ENCODE data around the gene CNPY4. TPM values are rescaled to one million over a fixed set of nuclear protein-coding genes. Genes with fewer than 3 reads are reported as not detected.

Gene CNPY4
- total RNA-seq, 1 donor from 2014 or later = 19.3 TPM

GRCh38 chr7:100081535-100082102 lies 37.8 kb upstream of the CNPY4 start, which contains the start of gene ZNF3:
Gene ZNF3 (minus strand): TSS chr7:100081723. CDS start chr7:100077357, 4,366 bp downstream.
- peaks cover 12% of the 10 kb centered on the region for H3K36me3 Mint-ChIP-seq (ENCODE audit: unreplicated experiment)
- H3K4me1 Mint-ChIP-seq (ENCODE audit: low read depth, unreplicated experiment) = peaks cover 11% of the 10 kb centered on the region

GRCh38 chr7:100082978-100083377 lies 36.5 kb upstream of the CNPY4 start:
- H3K4me3 Mint-ChIP-seq (ENCODE audit: unreplicated experiment) = peak overlapping the region; percentile 92
- DNase-seq = no peak
- peaks cover 11% of the 10 kb centered on the region for H3K4me1 Mint-ChIP-seq (ENCODE audit: low read depth, unreplicated experiment)
- peaks cover 10% of the 10 kb centered on the region for H3K9me3 Mint-ChIP-seq (ENCODE audit: unreplicated experiment)
- peaks cover 15% of the 10 kb centered on the region for H3K27me3 Mint-ChIP-seq (ENCODE audit: unreplicated experiment)
- no peak for TF ChIP-seq CTCF (IDR thresholded peaks at IDR 0.05; ENCODE audit: partially characterized antibody, unreplicated experiment)
- H3K36me3 Mint-ChIP-seq (ENCODE audit: unreplicated experiment) = peaks cover 6% of the 10 kb centered on the region
- peak overlapping the region; percentile 74 for H3K27ac Mint-ChIP-seq (ENCODE audit: unreplicated experiment)

More at GRCh38 chr7:100081535-100082102, 37.8 kb upstream of the CNPY4 start, which contains the start of gene ZNF3:
- TF ChIP-seq CTCF (IDR thresholded peaks at IDR 0.05; ENCODE audit: partially characterized antibody, unreplicated experiment) = peak; percentile 93
- Mint-ChIP-seq H3K9me3 (ENCODE audit: unreplicated experiment) (peaks cover 10% of the 10 kb centered on the region), H3K27ac (ENCODE audit: unreplicated experiment) (peak within 1 kb of the TSS; percentile 95), H3K4me3 (ENCODE audit: unreplicated experiment) (peak within 1 kb of the TSS; percentile 100), H3K27me3 (ENCODE audit: unreplicated experiment) (peaks cover 12% of the 10 kb centered on the region)
- peak; percentile 98 for DNase-seq

- TF ChIP-seq CTCF (IDR thresholded peaks at IDR 0.05; ENCODE audit: partially characterized antibody, unreplicated experiment) = no peak
- peaks cover 12% of the 10 kb centered on the region for H3K27me3 Mint-ChIP-seq (ENCODE audit: unreplicated experiment)
- no peak overlapping the region for H3K4me3 Mint-ChIP-seq (ENCODE audit: unreplicated experiment)
- H3K36me3 Mint-ChIP-seq (ENCODE audit: unreplicated experiment) = no peaks in the 10 kb centered on the region
- no peak overlapping the region for H3K27ac Mint-ChIP-seq (ENCODE audit: unreplicated experiment)
- DNase-seq = no peak
- H3K9me3 Mint-ChIP-seq (ENCODE audit: unreplicated experiment) = peaks cover 15% of the 10 kb centered on the region
- H3K4me1 Mint-ChIP-seq (ENCODE audit: low read depth, unreplicated experiment) = peaks cover 7% of the 10 kb centered on the region
Measured at GRCh38 chr7:100085515-100085914, 33.9 kb upstream of the CNPY4 start.

GRCh38 chr7:100087055-100087750 lies 32.2 kb upstream of the CNPY4 start:
- no peak for TF ChIP-seq CTCF (IDR thresholded peaks at IDR 0.05; ENCODE audit: partially characterized antibody, unreplicated experiment)
- H3K27ac Mint-ChIP-seq (ENCODE audit: unreplicated experiment) = peak overlapping the region; percentile 7
- H3K36me3 Mint-ChIP-seq (ENCODE audit: unreplicated experiment) = no peaks in the 10 kb centered on the region
- H3K27me3 Mint-ChIP-seq (ENCODE audit: unreplicated experiment) = peaks cover 14% of the 10 kb centered on the region
- H3K4me3 Mint-ChIP-seq (ENCODE audit: unreplicated experiment) = peak overlapping the region; percentile 63
- peaks cover 7% of the 10 kb centered on the region for H3K4me1 Mint-ChIP-seq (ENCODE audit: low read depth, unreplicated experiment)
- H3K9me3 Mint-ChIP-seq (ENCODE audit: unreplicated experiment) = peaks cover 14% of the 10 kb centered on the region
- no peak for DNase-seq

- DNase-seq = no peak
- Mint-ChIP-seq H3K27me3 (ENCODE audit: unreplicated experiment) (peaks cover 10% of the 10 kb centered on the region), H3K4me3 (ENCODE audit: unreplicated experiment) (peak overlapping the region; percentile 94), H3K9me3 (ENCODE audit: unreplicated experiment) (peaks cover 10% of the 10 kb centered on the region), H3K27ac (ENCODE audit: unreplicated experiment) (peak overlapping the region; percentile 90), H3K4me1 (ENCODE audit: low read depth, unreplicated experiment) (peaks cover 9% of the 10 kb centered on the region), H3K36me3 (ENCODE audit: unreplicated experiment) (no peaks in the 10 kb centered on the region)
- no peak for TF ChIP-seq CTCF (IDR thresholded peaks at IDR 0.05; ENCODE audit: partially characterized antibody, unreplicated experiment)
Measured at GRCh38 chr7:100088095-100088620, 31.3 kb upstream of the CNPY4 start.

Measured in glutamatergic neuron (in vitro differentiated cells).